Fibroblast of the aortic adventitia (primary cell): ENCODE measurements around the gene NR2F2. TPM values are rescaled to one million over a fixed set of nuclear protein-coding genes. Genes with fewer than 3 reads are reported as not detected.

Experiments used
- DNase-seq: peaks from one replicate; pipeline ENCODE4 v3.0.0-alpha.2; 2010; ENCODE audit warnings: low read depth
- H3K4me3 ChIP-seq: 2 replicates; pipeline ENCODE4 v1.5.1; 2011; ENCODE audit warnings: low read depth, mild to moderate bottlenecking, control low read depth, low read length, moderate library complexity
- total RNA-seq: library from RNA; depleted of rRNA; stranded (reverse); fragments of >200 nt; gene quantifications from 2 replicates; pipeline ENCODE4 v1.2.3, GENCODE V29; 2012; ENCODE audit warnings: low replicate concordance
- TF ChIP-seq, protein P1 (sequence below): IDR thresholded peaks from 2 replicates; pipeline ENCODE4 v1.5.1; 2011; ENCODE audit warnings: mild to moderate bottlenecking, low read length, control low read depth, inconsistent platforms; ENCODE audit not compliant: insufficient read depth

The NR2F2 gene
- total RNA-seq, 1 donor: 20.2 TPM

DNA sequence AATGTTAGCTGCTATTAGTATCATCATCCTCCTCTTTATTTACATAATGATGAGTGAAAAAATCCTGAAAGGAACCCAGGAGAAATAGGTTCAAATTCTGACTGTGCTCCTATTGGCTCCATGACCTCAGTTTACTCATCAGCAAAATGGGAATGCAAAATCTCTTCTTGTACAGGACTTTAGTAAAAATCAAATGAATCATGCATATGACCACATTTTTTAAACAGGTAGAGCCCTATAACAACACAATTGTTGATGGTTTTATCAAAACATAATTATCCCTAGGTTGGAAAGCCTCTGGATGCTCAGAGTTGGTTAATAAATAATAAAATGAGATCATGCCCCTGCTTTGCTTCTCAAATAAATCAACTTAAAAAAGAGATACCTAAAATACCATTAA, 16.0 kb upstream of the NR2F2 start:
- no peak for DNase-seq
- TF ChIP-seq, protein P1, sequence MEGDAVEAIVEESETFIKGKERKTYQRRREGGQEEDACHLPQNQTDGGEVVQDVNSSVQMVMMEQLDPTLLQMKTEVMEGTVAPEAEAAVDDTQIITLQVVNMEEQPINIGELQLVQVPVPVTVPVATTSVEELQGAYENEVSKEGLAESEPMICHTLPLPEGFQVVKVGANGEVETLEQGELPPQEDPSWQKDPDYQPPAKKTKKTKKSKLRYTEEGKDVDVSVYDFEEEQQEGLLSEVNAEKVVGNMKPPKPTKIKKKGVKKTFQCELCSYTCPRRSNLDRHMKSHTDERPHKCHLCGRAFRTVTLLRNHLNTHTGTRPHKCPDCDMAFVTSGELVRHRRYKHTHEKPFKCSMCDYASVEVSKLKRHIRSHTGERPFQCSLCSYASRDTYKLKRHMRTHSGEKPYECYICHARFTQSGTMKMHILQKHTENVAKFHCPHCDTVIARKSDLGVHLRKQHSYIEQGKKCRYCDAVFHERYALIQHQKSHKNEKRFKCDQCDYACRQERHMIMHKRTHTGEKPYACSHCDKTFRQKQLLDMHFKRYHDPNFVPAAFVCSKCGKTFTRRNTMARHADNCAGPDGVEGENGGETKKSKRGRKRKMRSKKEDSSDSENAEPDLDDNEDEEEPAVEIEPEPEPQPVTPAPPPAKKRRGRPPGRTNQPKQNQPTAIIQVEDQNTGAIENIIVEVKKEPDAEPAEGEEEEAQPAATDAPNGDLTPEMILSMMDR: no peak
- H3K4me3 ChIP-seq: no peak overlapping the region

DNA sequence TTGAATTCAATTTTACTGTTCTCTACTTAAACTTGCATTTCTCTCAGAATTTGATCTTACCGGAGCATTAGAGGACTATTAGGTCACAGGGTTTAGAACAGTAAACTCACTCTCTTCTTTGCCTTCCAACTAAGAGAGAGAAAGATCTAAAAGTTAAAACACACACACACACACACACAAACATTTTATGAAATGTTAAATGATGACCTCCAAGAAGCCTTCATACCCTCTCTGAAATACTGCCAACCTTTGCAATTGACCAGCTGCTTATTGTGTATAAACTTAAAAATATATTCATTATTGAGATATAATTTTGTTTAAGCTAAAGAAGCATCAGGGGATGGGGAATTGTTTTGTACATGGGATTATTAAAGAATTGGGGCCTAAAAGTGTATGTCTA, 15.5 kb upstream of the NR2F2 start:
- DNase-seq: no peak
- no peak overlapping the region for H3K4me3 ChIP-seq
- TF ChIP-seq, protein P1: no peak

DNA sequence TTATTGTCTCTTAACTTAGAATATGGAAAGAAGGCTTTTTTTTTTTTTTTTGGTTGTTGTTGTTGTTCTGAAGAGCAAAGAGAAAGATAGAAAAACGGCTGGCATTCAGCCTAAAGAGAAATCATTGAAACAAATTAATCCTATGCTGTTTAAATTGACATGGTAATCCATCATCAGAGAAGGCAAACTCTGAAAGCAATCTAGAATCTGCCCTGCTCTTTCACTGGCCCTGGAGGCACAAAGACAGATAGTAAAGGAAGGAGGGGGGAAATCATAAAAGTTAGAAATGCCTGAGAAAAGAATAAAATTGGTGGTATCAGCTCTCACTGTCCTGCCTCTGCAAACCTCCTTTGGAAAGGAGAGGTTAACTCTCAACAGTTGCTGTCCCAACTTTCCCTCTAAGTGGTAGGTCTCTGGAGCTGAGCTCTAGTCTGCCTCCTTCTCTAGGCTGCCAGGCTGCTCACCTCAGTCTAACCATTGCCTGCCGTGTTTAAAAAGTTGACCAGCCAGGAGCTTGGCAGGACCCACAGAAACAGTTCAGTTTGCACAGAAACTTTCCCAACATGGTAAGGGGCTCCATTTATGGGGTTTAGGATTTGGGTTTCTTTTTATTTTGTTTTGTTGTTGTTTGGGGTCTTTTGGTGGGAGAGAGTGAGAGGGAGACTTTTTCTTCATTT, 13.4 kb upstream of the NR2F2 start:
- H3K4me3 ChIP-seq: no peak overlapping the region
- TF ChIP-seq, protein P1: no peak
- DNase-seq: no peak

DNA sequence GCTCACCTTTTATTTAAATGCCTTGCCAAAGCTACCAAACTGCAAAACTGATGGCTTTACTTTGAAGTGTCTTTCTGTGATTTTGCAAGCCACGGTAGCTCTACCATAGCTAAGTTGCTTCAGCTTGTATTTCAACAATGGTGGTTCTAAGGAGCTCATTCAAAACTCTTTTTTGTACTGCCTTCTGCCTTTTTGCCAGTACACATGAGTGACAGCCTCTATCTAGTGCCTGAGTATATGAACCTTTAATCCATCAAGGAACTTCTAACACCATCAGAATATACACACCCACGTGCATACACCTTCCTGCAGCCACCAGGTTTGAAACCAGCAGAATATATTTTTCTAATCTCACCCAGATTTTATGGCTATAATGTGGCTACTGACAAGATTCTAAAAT, 10.4 kb upstream of the NR2F2 start:
- TF ChIP-seq, protein P1: no peak
- H3K4me3 ChIP-seq: no peak overlapping the region
- no peak for DNase-seq

DNA sequence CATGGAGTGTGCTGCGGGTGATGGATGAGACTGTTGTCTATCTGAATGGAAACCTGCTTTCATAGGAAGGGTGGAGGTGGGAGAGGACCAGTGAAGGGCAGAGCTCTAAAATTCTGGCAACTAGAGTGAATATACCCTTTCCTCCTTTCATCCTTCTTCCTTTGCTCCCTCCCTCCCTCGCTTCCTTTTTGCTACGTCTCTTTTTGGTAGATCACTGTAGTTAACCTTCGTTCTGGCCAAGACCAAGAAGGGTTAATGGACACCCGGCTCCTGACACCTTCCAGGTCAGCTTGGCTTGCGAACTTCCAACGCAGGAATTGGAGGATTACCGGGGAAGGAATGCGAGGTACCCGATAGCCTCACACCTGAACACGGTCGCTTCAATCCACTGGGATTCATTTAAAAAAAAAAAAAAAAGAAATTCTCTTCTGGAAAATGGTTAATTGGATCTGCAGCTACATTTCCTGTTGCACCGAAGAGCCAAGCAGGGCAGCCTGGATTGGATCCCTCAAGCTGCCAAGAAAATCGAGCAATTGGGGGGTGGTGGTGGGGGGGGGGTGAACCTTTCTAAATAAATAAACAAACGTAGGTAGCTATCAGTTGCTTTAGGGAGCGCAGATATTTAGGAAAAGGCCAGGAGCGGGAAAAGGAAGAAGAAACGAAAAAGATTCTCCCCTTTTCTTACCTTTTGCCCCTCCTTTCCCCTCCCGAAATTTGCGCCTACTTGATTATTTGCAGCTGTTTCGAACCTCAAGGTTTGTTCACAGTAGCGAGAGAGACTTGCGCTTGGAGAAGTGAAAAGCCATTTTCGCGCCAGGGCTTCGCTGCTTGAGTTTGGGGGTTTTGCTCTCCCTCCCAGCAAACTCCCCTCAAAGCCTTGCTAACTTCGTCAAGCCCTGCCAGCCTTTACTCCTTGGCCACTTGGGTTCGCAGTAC, 9.5 kb upstream of the NR2F2 start:
- H3K4me3 ChIP-seq: peak overlapping the region; percentile 37
- DNase-seq: no peak
- TF ChIP-seq, protein P1: no peak

DNA sequence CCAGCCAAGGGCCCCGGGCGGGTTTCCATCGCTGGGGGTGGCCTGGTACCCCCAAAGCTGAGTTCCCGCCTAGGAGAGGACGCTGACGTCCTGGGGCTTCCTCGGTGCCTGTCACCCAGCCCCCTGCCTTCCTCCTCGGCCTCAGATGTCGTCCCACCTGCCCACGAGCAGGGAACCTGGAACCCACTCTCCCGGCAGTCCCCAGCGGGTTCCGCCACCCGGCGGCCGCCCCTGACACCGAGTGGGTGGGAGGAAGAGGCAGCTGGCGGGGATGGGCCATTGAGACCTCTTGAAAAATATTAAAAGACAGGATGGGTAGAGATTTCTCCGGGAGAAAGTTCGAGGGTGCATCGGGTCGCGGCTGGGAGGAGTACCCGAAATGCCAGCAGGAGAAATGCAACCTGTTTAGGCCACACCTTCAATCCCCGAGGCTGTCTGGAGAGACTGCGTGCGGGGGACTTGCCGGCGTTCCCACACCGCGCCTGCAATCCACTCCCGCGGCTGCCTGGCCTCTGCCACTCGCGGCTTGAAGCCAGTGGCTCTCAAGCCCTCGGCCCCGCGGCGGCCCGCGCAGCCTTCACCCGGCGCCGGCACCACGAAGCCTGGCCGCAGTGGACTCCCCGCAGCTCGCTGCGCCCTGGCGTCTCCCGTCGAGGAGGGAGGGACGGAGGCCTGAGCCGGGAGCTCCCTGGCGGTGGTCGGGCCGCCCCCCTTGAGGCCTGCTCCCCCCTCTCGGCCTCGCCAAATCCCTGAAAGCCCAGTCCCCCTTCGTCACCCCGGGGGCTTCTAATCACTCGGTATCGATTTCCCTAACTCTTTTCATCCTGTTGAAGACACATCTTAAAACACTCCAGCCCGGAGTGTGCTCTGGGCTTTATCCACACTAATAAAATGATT, 8.6 kb upstream of the NR2F2 start:
- TF ChIP-seq, protein P1: no peak
- peak overlapping the region; percentile 37 for H3K4me3 ChIP-seq
- DNase-seq: no peak
